Measurements from ENCODE around the gene RBKS. TPM values are rescaled to one million over a fixed set of nuclear protein-coding genes. Genes with fewer than 3 reads are reported as not detected.
"Not testable (repeated sequence)": the region's sequence is repeated elsewhere in the genome, so short reads cannot be mapped to it uniquely, and the experiment has no call there.

RBKS gene
- total and polyA plus RNA-seq, 2 donors, result 1.3 to 1.7 TPM

DNA sequence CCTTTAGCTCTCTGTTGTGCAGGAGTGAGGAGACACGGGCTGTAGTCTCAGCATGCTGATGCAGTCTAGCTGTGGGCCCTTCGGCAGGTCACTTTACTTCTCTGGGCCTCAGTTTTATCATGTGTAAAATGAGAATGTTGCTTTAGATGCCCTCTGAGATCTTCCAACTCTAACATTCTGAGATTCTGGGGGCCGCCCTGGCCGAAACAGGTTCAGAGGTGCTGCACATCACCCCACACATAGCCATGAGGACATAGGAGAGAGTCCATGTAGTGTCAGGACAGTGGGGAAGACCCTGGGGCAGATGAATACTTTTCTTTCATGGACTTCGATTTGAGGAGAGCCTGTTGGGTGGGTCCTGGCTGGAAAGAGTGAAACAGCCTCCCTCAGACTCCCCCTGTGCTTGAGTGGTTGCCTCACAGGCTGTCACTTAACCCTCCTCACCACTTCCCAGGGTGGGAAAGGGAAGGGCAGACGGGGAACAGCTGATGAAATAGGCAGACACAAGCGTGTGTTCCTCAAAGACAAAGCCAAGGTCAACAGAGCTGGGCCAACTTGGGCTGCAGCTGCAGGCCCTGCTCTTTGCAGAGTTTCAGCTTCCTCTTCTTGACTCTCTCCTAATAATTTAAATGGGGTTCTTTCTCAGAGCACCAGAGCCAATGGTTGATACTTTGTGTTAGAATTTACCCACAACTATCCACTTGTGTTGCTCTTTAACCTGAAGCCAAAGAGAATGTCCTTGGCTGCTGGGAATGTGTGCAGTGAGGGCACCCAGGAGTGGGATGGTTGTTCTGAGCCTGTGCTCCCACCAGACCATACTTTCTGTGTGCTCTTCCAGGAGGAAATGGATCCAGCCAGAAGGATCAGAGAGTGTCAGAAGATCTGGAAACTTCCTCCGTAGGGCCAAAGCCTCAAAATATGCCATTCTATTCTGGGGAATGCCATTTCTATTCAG is 133.4 kb downstream of the RBKS start:
- no peaks in the 10 kb centered on the region for H3K4me1 ChIP-seq (ENCODE audit: insufficient read depth)
- 82% methylated on average over 8 of the region's 8 CpGs for WGBS
- no peak overlapping the region for H3K4me3 ChIP-seq (ENCODE audit: low read depth, low read length)
- no peak overlapping the region for H3K27ac ChIP-seq (ENCODE audit: low read depth)
- H3K36me3 ChIP-seq (ENCODE audit: insufficient read depth), result no peaks in the 10 kb centered on the region
- no peak for DNase-seq (ENCODE audit: extremely low spot score)

DNA sequence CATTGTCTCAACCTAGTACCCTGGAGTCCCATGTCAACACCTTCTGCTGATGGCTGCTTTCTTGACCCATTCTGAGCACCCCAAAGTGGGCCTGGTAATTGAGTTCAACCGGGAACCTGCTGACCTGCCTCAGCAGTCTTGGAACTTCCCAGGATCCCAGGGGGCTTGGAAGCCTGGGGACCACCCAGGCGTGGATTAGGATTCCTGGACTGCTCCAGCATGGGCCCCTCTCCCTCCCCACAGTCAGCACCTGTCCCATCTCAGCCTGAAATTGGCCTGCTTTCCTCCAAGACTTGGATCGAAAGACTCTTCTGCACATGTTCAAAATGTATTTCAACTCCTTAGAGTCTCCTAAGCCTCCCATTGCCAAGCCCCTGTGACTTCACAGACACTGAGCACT is 134.1 kb downstream of the RBKS start:
- no peaks in the 10 kb centered on the region for H3K4me1 ChIP-seq (ENCODE audit: insufficient read depth)
- H3K4me3 ChIP-seq (ENCODE audit: low read depth, low read length), result no peak overlapping the region
- H3K36me3 ChIP-seq (ENCODE audit: insufficient read depth), result no peaks in the 10 kb centered on the region
- 69% methylated on average over 3 of the region's 3 CpGs for WGBS
- no peak overlapping the region for H3K27ac ChIP-seq (ENCODE audit: low read depth)
- no peak for DNase-seq (ENCODE audit: extremely low spot score)

DNA sequence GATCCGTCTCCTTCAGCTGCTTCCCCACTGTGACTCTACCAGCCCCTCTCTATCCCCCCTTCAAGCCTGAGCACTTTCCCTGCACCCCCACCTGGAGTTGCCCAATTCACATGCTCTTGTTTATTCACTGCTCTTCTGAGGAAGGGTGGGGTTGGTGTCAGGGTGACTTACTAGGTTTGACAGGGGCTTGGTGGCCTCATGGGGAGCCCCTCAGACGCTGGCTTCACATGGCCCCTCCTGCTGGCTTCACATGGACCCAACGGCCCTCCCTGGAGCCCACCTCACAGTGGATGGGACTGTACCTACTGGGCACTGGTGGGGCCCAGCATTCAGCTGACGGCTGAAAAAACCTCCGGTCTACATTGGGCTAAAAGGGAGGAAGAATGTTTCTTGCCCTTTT is 135.4 kb downstream of the RBKS start:
- H3K4me3 ChIP-seq (ENCODE audit: low read depth, low read length), result no peak overlapping the region
- 89% methylated on average over 5 of the region's 5 CpGs for WGBS
- H3K4me1 ChIP-seq (ENCODE audit: insufficient read depth), result no peaks in the 10 kb centered on the region
- H3K27ac ChIP-seq (ENCODE audit: low read depth), result no peak overlapping the region
- DNase-seq (ENCODE audit: extremely low spot score), result no peak
- H3K36me3 ChIP-seq (ENCODE audit: insufficient read depth), result no peaks in the 10 kb centered on the region

- no peak overlapping the region for H3K4me3 ChIP-seq (ENCODE audit: low read depth, low read length)
- WGBS, result 28% methylated on average over 4 of the region's 4 CpGs
- H3K27ac ChIP-seq (ENCODE audit: low read depth), result no peak overlapping the region
- no peaks in the 10 kb centered on the region for H3K36me3 ChIP-seq (ENCODE audit: insufficient read depth)
- DNase-seq (ENCODE audit: extremely low spot score), result no peak
- no peaks in the 10 kb centered on the region for H3K4me1 ChIP-seq (ENCODE audit: insufficient read depth)
Measured at GRCh38 chr2:27754138-27754588, 136.0 kb downstream of the RBKS start.

- Histone ChIP-seq H3K27ac (ENCODE audit: low read depth) (peak overlapping the region; percentile 35), H3K4me3 (ENCODE audit: low read depth, low read length) (no peak overlapping the region), H3K36me3 (ENCODE audit: insufficient read depth) (no peaks in the 10 kb centered on the region), H3K4me1 (ENCODE audit: insufficient read depth) (no peaks in the 10 kb centered on the region)
- 67% methylated on average over 16 of the region's 16 CpGs for WGBS
- no peak for DNase-seq (ENCODE audit: extremely low spot score)
Measured at GRCh38 chr2:27752551-27753237, 137.5 kb downstream of the RBKS start.

- Histone ChIP-seq H3K4me1 (ENCODE audit: insufficient read depth) (no peaks in the 10 kb centered on the region), H3K27ac (ENCODE audit: low read depth) (no peak overlapping the region), H3K36me3 (ENCODE audit: insufficient read depth) (no peaks in the 10 kb centered on the region), H3K4me3 (ENCODE audit: low read depth, low read length) (no peak overlapping the region)
- WGBS, result 87% methylated on average over 6 of the region's 6 CpGs
- no peak for DNase-seq (ENCODE audit: extremely low spot score)
Measured at GRCh38 chr2:27751377-27751776, 138.8 kb downstream of the RBKS start.

DNA sequence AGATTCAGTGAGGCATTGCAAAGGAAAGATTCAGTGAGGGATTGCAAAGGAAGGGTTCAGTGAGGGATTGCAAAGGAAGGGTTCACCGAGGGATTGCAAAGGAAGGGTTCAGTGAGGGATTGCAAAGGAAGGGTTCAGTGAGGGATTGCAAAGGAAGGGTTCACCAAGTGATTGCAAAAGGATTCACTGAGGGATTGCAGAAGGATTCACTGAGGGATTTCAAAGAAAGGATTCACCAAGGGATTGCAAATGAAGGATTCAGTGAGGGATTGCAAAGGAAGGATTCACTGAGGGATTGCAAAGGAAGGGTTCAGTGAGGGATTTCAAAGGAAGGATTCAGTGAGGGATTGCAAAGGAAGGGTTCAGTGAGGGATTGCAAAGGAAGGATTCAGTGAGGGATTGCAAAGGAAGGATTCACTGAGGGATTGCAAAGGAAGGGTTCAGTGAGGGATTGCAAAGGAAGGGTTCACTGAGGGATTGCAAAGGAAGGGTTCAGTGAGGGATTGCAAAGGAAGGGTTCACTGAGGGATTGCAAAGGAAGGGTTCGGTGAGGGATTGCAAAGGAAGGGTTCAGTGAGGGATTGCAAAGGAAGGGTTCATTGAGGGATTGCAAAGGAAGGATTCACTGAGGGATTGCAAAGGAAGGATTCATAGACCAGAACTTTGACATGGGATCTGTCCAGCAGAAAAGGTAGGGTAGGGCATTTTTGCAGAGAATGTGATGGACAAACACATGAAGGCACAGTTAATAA is 141.2 kb downstream of the RBKS start:
- not testable (repeated sequence) for H3K27ac ChIP-seq (ENCODE audit: low read depth); DNase-seq (ENCODE audit: extremely low spot score); H3K36me3 ChIP-seq (ENCODE audit: insufficient read depth); H3K4me1 ChIP-seq (ENCODE audit: insufficient read depth); H3K4me3 ChIP-seq (ENCODE audit: low read depth, low read length)
- WGBS, result 88% methylated on average over 2 of the region's 2 CpGs

GRCh38 chr2:27747827-27748352 is 142.3 kb downstream of the RBKS start:
- Histone ChIP-seq H3K36me3 (ENCODE audit: insufficient read depth) (no peaks in the 10 kb centered on the region), H3K4me1 (ENCODE audit: insufficient read depth) (no peaks in the 10 kb centered on the region), H3K27ac (ENCODE audit: low read depth) (no peak overlapping the region), H3K4me3 (ENCODE audit: low read depth, low read length) (no peak overlapping the region)
- DNase-seq (ENCODE audit: extremely low spot score), result no peak
- WGBS, result 74% methylated on average over 6 of the region's 6 CpGs

DNA sequence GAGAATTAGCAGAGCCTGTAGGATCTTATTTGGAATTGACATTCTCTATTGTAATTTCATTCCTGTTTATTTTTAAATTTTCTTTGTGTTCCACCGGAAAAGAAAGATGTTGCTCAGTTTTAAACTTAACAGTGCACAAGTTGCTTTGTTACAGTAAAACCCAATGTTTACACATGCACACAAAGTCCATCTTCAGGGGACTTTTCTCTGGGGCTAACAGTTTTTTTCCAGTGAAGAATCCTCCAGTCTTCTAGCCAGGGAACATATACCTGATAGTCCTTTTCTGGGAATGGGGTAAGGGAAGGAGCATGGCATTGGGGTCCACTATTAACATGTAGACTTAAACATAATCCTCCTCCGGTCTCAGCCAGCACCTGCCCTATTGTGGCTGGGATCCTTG is 143.9 kb downstream of the RBKS start:
- no peak for DNase-seq (ENCODE audit: extremely low spot score)
- 87% methylated on average over 2 of the region's 2 CpGs for WGBS
- H3K27ac ChIP-seq (ENCODE audit: low read depth), result no peak overlapping the region

GRCh38 chr2:27745494-27745893 is 144.7 kb downstream of the RBKS start:
- H3K4me3 ChIP-seq (ENCODE audit: low read depth, low read length); H3K36me3 ChIP-seq (ENCODE audit: insufficient read depth); DNase-seq (ENCODE audit: extremely low spot score); H3K27ac ChIP-seq (ENCODE audit: low read depth); H3K4me1 ChIP-seq (ENCODE audit: insufficient read depth): not testable (repeated sequence)

More for the DNA sequence above, 143.9 kb downstream of the RBKS start:
- H3K36me3 ChIP-seq (ENCODE audit: insufficient read depth), result no peaks in the 10 kb centered on the region
- H3K4me1 ChIP-seq (ENCODE audit: insufficient read depth), result no peaks in the 10 kb centered on the region
- H3K4me3 ChIP-seq (ENCODE audit: low read depth, low read length), result no peak overlapping the region

DNA sequence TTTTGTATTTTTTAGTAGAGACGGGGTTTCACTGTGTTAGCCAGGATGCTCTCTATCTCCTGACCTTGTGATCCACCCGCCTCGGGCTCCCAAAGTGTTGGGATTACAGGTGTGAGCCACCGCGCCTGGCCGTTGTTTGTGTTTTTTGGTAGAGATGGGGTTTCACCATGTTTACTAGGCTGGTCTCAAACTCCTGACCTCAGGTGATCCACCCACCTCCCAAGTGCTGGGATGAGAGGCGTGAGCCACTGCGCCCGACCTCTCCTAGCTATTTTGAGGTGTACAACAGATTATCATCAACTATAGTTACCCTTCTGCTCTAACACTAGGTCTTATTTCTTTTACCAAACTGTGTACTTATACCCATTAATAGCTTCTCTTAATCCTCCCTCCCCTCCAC is 147.6 kb downstream of the RBKS start:
- no peak for DNase-seq (ENCODE audit: extremely low spot score)
- 95% methylated on average over 9 of the region's 9 CpGs for WGBS

GRCh38 chr2:27741673-27742072 is 148.5 kb downstream of the RBKS start:
- no peaks in the 10 kb centered on the region for H3K36me3 ChIP-seq (ENCODE audit: insufficient read depth)
- H3K4me3 ChIP-seq (ENCODE audit: low read depth, low read length), result no peak overlapping the region

More for the DNA sequence above, 147.6 kb downstream of the RBKS start:
- H3K36me3 ChIP-seq (ENCODE audit: insufficient read depth), result no peaks in the 10 kb centered on the region
- no peak overlapping the region for H3K4me3 ChIP-seq (ENCODE audit: low read depth, low read length)
- H3K4me1 ChIP-seq (ENCODE audit: insufficient read depth), result no peaks in the 10 kb centered on the region
- H3K27ac ChIP-seq (ENCODE audit: low read depth), result no peak overlapping the region

GRCh38 chr2:27739058-27739373 is 151.2 kb downstream of the RBKS start:
- Histone ChIP-seq H3K36me3 (ENCODE audit: insufficient read depth) (no peaks in the 10 kb centered on the region), H3K27ac (ENCODE audit: low read depth) (no peak overlapping the region), H3K4me3 (ENCODE audit: low read depth, low read length) (no peak overlapping the region), H3K4me1 (ENCODE audit: insufficient read depth) (no peaks in the 10 kb centered on the region)
- DNase-seq (ENCODE audit: extremely low spot score), result no peak
- 97% methylated on average over 4 of the region's 4 CpGs for WGBS

More at GRCh38 chr2:27741673-27742072, 148.5 kb downstream of the RBKS start:
- 55% methylated on average over 3 of the region's 3 CpGs for WGBS
- H3K27ac ChIP-seq (ENCODE audit: low read depth), result no peak overlapping the region
- no peaks in the 10 kb centered on the region for H3K4me1 ChIP-seq (ENCODE audit: insufficient read depth)
- no peak for DNase-seq (ENCODE audit: extremely low spot score)
